ENCODE results near the gene LHFPL6.

DNA sequence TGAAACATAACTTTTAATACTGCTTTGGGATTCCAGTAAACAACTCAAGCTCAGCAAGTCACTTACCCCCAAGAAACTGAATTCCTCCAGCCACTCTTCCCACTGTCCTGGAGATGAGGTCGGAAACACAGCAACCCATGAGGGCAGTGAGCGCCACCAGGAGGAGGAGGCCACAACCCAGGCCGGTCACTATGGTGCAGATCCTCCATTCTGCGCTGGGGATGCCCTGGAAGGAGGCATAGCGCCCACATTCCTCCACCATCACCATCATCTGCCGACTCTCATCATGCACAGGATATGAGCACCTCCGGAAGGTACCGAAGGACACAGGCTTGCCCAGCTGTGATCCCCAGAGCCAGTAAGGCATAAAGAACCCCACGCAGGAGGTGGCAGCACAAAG is 2.2 kb downstream of the LHFPL6 start:
- TF ChIP-seq, protein P1, sequence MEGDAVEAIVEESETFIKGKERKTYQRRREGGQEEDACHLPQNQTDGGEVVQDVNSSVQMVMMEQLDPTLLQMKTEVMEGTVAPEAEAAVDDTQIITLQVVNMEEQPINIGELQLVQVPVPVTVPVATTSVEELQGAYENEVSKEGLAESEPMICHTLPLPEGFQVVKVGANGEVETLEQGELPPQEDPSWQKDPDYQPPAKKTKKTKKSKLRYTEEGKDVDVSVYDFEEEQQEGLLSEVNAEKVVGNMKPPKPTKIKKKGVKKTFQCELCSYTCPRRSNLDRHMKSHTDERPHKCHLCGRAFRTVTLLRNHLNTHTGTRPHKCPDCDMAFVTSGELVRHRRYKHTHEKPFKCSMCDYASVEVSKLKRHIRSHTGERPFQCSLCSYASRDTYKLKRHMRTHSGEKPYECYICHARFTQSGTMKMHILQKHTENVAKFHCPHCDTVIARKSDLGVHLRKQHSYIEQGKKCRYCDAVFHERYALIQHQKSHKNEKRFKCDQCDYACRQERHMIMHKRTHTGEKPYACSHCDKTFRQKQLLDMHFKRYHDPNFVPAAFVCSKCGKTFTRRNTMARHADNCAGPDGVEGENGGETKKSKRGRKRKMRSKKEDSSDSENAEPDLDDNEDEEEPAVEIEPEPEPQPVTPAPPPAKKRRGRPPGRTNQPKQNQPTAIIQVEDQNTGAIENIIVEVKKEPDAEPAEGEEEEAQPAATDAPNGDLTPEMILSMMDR (IDR thresholded peaks at IDR 0.05): peak; percentile 48
- no peak for TF ChIP-seq EZH2phosphoT487 (IDR thresholded peaks at IDR 0.05)
